Measurements from ENCODE around the gene HPSE2.

The HPSE2 gene

GRCh38 chr10:98456043-98456570 is 779.5 kb downstream of the HPSE2 start:
- DNase-seq: no peak

GRCh38 chr10:98453729-98454128 is 781.9 kb downstream of the HPSE2 start:
- DNase-seq: peak; percentile 8

GRCh38 chr10:98450618-98451017 is 785.0 kb downstream of the HPSE2 start:
- DNase-seq: no peak

DNA sequence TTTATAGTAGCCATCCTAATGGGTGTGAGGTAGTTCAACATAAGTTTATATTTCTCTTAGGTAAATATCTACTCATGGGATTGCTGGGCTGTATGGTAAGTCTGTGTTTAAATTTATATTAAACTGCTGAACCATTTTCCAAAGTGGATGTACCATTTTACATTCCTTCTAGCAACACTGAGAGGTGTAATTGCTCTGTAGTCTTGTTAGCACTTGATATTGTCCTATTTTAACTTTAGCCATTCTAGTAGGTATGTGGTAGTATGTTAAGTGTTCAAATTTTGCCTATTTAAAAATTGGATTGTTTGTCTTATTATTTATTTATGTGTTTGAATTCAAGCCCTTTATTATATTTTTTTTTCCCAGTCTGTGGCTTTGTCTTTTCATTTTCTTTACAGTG is 786.4 kb downstream of the HPSE2 start:
- DNase-seq: no peak

- DNase-seq: peak; percentile 84
Observed at GRCh38 chr10:98446661-98447221, 788.9 kb downstream of the HPSE2 start, which contains the start of gene HPS1. Gene HPS1, minus strand, starts transcription at chr10:98446935. Its CDS starts 3,695 bp downstream, at chr10:98443240.

DNA sequence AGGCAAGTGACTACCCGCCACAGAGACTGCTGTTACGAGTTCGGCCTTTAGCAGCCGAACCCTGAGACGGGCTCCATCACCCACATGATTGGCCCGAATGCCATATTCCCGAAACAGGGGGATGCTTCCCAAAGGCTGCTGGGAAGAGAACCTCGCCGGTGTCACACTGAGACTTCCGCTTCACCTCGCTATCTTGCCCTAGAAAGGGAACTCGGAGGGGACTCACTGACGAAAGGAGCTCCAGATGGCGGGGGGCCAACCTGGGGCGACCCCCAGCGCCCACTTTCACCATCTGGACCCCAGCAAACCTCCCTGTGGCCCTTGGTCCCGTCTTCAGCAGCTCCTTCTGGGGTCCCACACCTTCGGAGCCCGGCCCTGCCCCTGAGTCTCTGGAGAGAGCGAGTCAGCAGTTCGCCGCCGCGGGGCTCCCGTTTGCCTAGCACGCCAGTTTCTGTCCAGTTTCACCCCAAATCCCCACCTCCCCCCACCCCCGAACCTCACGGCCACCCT is 789.4 kb downstream of the HPSE2 start:
- peak; percentile 35 for DNase-seq

- DNase-seq: no peak
Observed at GRCh38 chr10:98445200-98445812, 790.3 kb downstream of the HPSE2 start.

DNA sequence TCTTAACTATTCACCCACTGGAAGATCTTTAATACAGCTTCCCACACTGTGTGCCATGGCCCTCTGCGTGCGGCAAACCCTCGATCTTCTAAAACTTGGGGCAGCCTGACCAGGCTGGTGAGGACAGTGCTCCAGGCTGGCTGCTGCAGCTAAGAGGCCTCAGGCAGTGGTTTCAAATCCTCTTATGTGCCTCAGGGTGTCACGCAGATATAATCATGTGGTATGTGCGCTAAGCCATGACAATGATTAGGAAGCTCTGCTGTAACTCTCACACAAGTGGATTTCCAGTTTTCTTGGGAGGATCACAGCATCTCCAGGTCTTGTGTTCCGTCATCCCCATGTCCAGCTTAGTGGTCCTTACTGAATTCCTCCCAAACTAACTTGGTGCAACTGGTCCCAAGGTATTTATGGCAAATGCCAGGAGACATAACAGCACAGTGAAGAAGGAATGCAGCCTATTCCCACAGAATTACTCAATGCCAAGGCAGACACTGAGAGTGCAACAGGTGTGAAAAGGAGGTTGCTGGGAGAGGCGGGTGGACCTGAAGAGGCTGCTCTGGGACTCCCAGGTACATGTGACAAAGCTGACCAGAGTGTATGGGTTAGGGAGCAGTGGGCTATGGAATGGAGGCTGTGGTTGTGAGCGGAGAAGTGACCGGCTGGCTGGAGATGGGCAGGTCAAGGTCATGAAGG is 791.2 kb downstream of the HPSE2 start:
- DNase-seq: peak; percentile 80

DNA sequence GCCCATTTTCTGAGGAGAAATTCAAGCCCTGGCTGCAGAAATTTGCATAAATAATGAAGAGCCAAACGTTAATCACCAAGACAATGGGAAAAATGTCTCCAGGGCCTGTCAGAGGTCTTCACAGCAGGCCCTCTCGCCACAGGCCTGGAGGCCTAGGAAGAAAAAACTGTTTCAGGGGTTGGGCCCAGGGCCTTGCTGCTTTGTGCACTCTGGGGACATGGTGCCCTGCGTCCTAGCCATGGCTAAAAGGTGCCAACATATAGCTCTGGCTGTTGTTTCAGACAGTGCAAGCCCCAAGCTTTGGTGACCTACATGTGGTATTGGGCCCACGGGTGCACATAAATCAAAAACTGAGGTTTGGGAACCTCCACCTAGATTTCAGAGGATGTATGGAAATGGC is 796.9 kb downstream of the HPSE2 start:
- DNase-seq: no peak

DNA sequence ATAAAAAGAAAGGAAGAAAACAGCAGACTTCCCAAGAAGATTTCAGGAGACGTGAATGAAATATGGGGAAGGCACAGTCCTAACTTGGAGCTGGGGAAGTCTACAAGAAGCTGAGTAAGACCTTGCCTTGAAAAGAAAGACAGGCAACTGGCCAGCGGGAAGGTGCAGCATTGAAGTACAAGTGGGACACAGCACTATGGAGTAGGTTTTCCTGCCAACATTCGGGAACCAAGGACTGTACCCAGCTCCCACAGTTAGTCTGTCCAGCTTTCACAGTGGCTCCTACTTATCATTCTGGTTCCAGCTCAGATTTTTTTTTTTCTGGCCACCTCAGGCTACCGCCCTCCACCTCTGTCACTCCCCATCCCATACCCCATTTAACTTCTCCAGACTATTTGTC is 798.9 kb downstream of the HPSE2 start:
- no peak for DNase-seq

DNA sequence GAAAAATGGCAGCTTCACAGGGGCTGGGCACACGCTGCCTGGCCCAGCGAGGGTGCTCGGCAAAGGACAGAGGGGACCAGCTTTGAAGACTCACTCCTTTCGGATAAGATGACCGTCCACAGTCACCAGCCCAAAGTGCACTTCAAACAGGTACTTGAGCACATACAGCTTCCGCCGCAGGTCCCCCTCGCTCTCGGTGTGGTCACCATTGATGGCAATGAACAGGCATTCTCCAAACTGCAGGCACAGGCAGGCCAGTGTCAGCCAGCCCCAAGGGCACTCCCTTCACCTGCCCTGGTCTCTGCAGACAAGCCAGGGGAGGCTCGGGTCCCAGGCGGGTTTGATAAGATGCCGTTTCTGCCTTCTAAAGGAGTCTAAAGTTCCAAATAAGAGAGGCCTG is 800.5 kb downstream of the HPSE2 start:
- no peak for DNase-seq

DNA sequence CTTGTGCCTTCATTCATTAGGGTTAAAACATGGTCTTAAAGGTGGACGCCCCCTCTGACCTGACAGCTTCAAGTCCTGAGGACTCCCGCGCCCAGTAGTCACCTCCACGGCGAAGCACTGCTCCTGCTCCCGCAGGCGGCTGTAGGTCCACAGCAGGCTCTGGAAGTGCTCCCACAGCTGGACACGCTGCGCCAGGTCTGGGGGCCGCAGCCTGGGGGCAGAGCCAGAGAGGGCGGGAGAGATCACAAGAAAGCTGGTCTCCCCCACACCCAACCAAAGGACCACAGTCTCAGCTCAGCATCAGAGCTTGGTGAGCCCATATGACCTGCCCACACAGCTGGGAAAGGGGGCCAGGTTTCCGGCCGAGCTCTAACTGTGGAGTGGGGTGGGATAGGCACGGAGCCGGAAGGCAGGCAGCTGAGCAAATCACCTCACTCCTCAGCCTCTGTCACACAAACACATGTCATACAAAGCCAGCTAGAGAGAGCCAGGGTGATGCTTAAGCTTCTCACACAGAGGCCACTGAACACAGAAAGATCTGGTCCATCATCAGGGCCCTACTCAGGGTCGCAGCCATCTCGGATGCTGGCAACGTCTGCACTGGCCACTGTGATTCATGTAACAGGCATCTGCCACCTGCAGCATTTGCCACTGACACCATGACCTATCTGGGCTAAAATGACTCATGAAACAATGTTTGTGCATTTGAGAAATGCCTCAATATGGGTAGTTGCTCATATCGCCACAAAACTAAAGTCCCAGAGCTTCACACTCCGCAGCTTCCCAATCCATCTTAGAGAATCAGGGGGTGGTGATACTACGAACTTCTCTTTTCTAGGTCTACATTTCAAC is 801.5 kb downstream of the HPSE2 start:
- DNase-seq: no peak

DNA sequence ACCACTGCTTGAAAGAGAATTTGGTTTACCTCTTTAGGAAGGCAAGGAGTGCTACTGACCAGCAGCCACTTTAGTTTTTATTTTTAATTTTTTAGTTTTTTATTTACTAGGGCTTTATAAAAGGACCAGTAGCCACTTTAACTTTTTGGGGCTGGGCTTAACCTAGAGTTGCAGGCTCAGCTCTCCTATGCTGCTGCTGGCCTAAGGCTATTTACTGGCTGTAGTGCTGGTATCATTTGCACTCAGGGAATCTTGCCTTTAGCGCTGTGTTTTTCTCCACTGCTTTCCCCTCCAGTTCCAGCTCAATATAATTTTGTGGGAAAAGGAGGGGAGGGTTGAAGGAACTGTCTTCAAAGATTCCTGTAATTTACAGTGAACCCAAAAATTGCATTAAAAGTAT is 802.3 kb downstream of the HPSE2 start:
- no peak for DNase-seq

- no peak for DNase-seq
Observed at GRCh38 chr10:98432330-98432729, 803.3 kb downstream of the HPSE2 start.

DNA sequence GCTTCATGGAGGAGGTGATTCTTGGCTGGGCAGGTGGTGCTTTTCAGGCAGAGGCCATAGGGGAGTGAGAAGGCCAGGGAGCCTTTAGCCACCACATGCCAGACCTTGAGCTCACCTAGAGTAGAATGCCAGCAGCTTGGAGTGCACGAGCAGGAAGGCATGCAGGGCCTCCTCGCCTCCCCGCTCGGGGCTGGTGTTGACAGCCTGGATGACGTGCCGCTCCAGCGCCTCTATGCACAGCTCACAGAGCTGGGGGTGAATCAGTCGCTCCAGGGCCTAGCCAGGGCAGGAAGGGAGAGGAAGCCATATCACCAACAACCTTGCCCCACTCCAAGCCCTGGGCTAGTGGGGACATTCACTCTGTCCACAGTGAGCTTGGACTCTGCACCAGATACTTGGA is 804.6 kb downstream of the HPSE2 start:
- DNase-seq: no peak

- DNase-seq: no peak
Observed at GRCh38 chr10:98430427-98430826, 805.2 kb downstream of the HPSE2 start.

GRCh38 chr10:98429320-98430072 is 806.2 kb downstream of the HPSE2 start:
- DNase-seq: no peak

DNA sequence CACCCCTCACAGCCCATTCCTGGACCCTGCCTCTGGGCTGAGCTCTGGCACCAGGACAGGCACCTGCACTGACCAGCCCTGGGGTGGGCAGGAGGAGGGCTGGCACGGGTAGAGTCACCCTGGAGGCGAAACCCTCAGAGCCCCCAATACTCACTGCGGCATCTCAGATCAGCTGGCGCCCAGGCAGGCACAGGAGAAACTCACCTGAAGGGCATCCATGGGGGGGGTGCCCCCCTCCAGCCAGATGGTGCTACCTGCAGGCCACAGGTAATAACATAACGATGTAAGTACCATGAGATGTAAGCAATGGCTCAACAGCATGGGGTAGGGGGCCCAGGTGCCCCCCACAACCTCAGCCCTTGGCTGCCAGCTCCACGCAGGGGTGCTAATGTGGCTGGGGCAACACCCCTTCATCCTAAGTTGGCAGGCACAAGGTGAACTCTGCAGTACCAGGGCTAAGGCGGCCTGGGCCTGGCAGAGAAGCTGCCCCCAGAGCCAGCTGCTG is 808.6 kb downstream of the HPSE2 start:
- no peak for DNase-seq

DNA sequence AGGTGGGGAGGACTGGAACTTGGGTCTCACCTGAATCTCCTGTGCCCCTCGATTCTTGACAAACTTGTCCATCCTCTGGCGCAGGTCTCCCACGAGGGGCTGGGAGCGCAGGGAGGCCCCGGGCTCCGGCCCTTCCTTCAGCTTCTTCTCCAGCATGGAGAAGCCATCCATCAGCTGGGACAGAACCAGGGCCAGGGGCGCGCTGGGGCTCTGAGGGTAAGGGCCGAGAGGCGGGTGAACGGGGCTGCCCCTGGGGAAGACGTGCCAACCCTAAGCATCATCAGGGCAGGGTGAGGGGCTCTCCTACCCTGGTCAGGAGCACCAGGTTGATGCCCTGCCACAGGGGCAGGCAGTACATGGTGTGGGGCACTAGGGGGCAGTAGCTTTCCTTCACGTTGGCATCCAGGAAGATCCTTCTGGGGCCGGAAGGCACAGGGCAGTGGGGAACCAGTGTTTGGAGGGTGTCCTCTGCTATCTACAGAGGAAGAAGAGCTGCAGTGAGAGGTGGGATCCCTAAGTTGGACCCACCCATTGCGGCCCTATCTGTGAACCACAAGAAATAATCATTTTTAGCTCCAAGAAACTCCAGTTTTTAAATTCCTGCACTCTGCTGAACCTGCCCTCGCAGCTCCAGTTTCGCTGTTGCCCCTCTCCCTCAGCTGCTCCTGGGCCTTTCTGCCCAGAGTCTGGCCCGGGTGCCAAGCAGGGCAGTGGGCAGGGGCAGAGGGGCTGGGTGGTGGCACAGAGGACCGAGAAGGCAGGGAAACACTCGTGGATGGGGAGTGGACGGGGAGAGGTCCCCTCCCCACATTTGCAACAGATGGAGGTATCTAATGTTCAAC is 809.9 kb downstream of the HPSE2 start:
- DNase-seq: peak; percentile 52

DNA sequence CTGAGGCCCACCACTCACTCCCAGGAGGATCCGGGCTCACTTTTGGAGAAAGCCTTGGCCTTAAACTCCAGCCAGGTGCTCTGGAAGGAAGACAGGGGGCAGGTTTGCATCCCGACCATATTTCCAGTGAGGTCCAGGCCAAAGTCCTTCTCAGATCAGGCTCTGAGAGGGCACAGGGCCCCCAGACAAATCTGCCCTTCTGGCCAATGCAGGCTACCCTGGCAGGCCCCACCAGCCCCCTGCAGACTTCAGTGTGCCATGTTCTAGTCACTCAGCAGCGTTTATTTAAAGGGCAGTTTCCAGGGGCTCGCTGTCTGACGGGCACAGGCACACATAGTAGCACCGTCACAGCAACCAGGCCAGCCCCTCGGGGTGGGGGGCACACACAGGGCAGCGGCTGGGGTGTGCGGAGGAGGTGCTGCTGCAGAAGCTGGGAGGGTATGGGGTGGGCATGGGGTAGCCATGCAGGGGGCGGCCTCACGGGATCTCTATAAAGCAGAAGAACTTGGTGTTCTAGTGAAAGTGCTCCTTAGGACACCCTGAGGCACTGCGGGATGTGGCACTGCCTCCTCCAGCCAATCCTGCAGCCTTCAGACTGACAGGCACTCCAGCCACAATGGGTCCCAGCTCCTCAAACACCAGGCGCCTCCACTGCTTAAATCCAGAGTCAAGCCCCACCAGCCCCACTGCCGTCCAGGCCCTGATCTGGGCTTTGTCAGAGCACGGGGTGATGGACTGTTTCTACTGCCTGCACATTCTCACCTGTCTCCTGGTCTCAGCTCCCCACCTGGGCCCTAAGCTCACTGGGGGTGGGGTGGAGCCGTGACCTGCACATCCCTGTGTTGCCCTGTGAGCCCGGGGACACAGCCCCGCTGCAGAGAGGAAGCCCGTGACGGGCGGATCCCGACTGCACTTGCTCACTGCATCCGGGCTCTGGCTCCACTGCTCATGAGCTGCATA is 811.1 kb downstream of the HPSE2 start:
- no peak for DNase-seq

Data from inflammatory macrophage treated with lipopolysaccharide for 4 hours (primary cell).